ENCODE results near the gene MXRA7.

The MXRA7 gene

GRCh38 chr17:76684756-76685155, 26.0 kb downstream of the MXRA7 start:
- no peak for DNase-seq (ENCODE audit: low spot score in 2 of 2)
- no peak overlapping the region for H3K27ac Mint-ChIP-seq
- ATAC-seq, result no peak
- H3K4me3 Mint-ChIP-seq, result no peak overlapping the region
- peaks cover 26% of the 10 kb centered on the region for H3K4me1 Mint-ChIP-seq
- H3K9me3 Mint-ChIP-seq, result no peaks in the 10 kb centered on the region
- H3K36me3 Mint-ChIP-seq, result no peaks in the 10 kb centered on the region

- Mint-ChIP-seq H3K4me1 (peaks cover 26% of the 10 kb centered on the region), H3K36me3 (no peaks in the 10 kb centered on the region), H3K9me3 (no peaks in the 10 kb centered on the region), H3K4me3 (no peak overlapping the region), H3K27ac (no peak overlapping the region)
- DNase-seq (ENCODE audit: low spot score in 2 of 2), result no peak
- no peak for ATAC-seq
These were observed 26.6 kb downstream of the MXRA7 start for GRCh38 chr17:76683921-76684745.

GRCh38 chr17:76683011-76683755, 27.6 kb downstream of the MXRA7 start:
- peaks cover 20% of the 10 kb centered on the region for H3K4me1 Mint-ChIP-seq
- H3K36me3 Mint-ChIP-seq, result no peaks in the 10 kb centered on the region
- no peaks in the 10 kb centered on the region for H3K9me3 Mint-ChIP-seq
- ATAC-seq (peak; percentile 24), DNase-seq (ENCODE audit: low spot score in 2 of 2) (no peak)
- no peak overlapping the region for H3K27ac Mint-ChIP-seq
- no peak overlapping the region for H3K4me3 Mint-ChIP-seq

GRCh38 chr17:76682296-76682695, 28.5 kb downstream of the MXRA7 start:
- no peak overlapping the region for H3K27ac Mint-ChIP-seq
- no peaks in the 10 kb centered on the region for H3K36me3 Mint-ChIP-seq
- ATAC-seq (no peak), DNase-seq (ENCODE audit: low spot score in 2 of 2) (no peak)
- no peaks in the 10 kb centered on the region for H3K9me3 Mint-ChIP-seq
- H3K4me3 Mint-ChIP-seq, result peak overlapping the region; percentile 38
- peaks cover 20% of the 10 kb centered on the region for H3K4me1 Mint-ChIP-seq

- Mint-ChIP-seq H3K4me1 (peaks cover 20% of the 10 kb centered on the region), H3K9me3 (no peaks in the 10 kb centered on the region), H3K36me3 (no peaks in the 10 kb centered on the region), H3K27ac (peak overlapping the region; percentile 10), H3K4me3 (peak overlapping the region; percentile 38)
- DNase-seq (ENCODE audit: low spot score in 2 of 2) (peak; percentile 56 to 83), ATAC-seq (peak; percentile 68)
These were observed 29.3 kb downstream of the MXRA7 start for GRCh38 chr17:76681222-76682137.

- ATAC-seq (no peak), DNase-seq (ENCODE audit: low spot score in 2 of 2) (no peak)
- Mint-ChIP-seq H3K9me3 (no peaks in the 10 kb centered on the region), H3K27ac (no peak overlapping the region), H3K4me1 (peaks cover 20% of the 10 kb centered on the region), H3K4me3 (no peak overlapping the region), H3K36me3 (no peaks in the 10 kb centered on the region)
These were observed 31.5 kb downstream of the MXRA7 start for GRCh38 chr17:76679239-76679638.

- Mint-ChIP-seq H3K36me3 (no peaks in the 10 kb centered on the region), H3K4me1 (peaks cover 20% of the 10 kb centered on the region), H3K27ac (no peak overlapping the region), H3K9me3 (no peaks in the 10 kb centered on the region), H3K4me3 (no peak overlapping the region)
- ATAC-seq, result peak; percentile 73
- DNase-seq (ENCODE audit: low spot score in 2 of 2), result no peak
These were observed 32.4 kb downstream of the MXRA7 start for GRCh38 chr17:76678330-76678729.

GRCh38 chr17:76677406-76677805, 33.4 kb downstream of the MXRA7 start:
- no peak for DNase-seq (ENCODE audit: low spot score in 2 of 2)
- Mint-ChIP-seq H3K27ac (no peak overlapping the region), H3K4me1 (peaks cover 19% of the 10 kb centered on the region), H3K9me3 (no peaks in the 10 kb centered on the region), H3K36me3 (no peaks in the 10 kb centered on the region), H3K4me3 (no peak overlapping the region)
- no peak for ATAC-seq

GRCh38 chr17:76676629-76677028, 34.1 kb downstream of the MXRA7 start:
- no peaks in the 10 kb centered on the region for H3K9me3 Mint-ChIP-seq
- ATAC-seq (no peak), DNase-seq (ENCODE audit: low spot score in 2 of 2) (no peak)
- no peak overlapping the region for H3K4me3 Mint-ChIP-seq
- peaks cover 19% of the 10 kb centered on the region for H3K4me1 Mint-ChIP-seq
- H3K36me3 Mint-ChIP-seq, result peaks cover 3% of the 10 kb centered on the region
- H3K27ac Mint-ChIP-seq, result no peak overlapping the region

- Mint-ChIP-seq H3K36me3 (peaks cover 7% of the 10 kb centered on the region), H3K9me3 (no peaks in the 10 kb centered on the region), H3K27ac (no peak overlapping the region), H3K4me3 (no peak overlapping the region), H3K4me1 (peaks cover 21% of the 10 kb centered on the region)
- no peak for DNase-seq (ENCODE audit: low spot score in 2 of 2)
- ATAC-seq, result no peak
These were observed 35.1 kb downstream of the MXRA7 start for GRCh38 chr17:76675648-76676047.

- no peak overlapping the region for H3K27ac Mint-ChIP-seq
- ATAC-seq, result no peak
These were observed 36.2 kb downstream of the MXRA7 start for GRCh38 chr17:76674600-76674999.

GRCh38 chr17:76673729-76674128, 37.0 kb downstream of the MXRA7 start:
- DNase-seq (ENCODE audit: low spot score in 2 of 2) (no peak), ATAC-seq (no peak)
- peaks cover 7% of the 10 kb centered on the region for H3K36me3 Mint-ChIP-seq
- no peak overlapping the region for H3K27ac Mint-ChIP-seq
- peaks cover 24% of the 10 kb centered on the region for H3K4me1 Mint-ChIP-seq
- H3K9me3 Mint-ChIP-seq, result no peaks in the 10 kb centered on the region
- H3K4me3 Mint-ChIP-seq, result no peak overlapping the region

More at GRCh38 chr17:76674600-76674999, 36.2 kb downstream of the MXRA7 start:
- Mint-ChIP-seq H3K4me3 (no peak overlapping the region), H3K9me3 (no peaks in the 10 kb centered on the region), H3K36me3 (peaks cover 7% of the 10 kb centered on the region), H3K4me1 (peaks cover 24% of the 10 kb centered on the region)
- no peak for DNase-seq (ENCODE audit: low spot score in 2 of 2)

- peak overlapping the region; percentile 96 for H3K27ac Mint-ChIP-seq
- H3K36me3 Mint-ChIP-seq, result peaks cover 7% of the 10 kb centered on the region
- ATAC-seq, result no peak
- H3K4me1 Mint-ChIP-seq, result peaks cover 24% of the 10 kb centered on the region
- no peaks in the 10 kb centered on the region for H3K9me3 Mint-ChIP-seq
- H3K4me3 Mint-ChIP-seq, result peak overlapping the region; percentile 79
- DNase-seq (ENCODE audit: low spot score in 2 of 2), result no peak
These were observed 37.9 kb downstream of the MXRA7 start for GRCh38 chr17:76672892-76673291.

- peaks cover 7% of the 10 kb centered on the region for H3K36me3 Mint-ChIP-seq
- H3K4me3 Mint-ChIP-seq, result peak overlapping the region; percentile 79
- H3K9me3 Mint-ChIP-seq, result no peaks in the 10 kb centered on the region
- DNase-seq (ENCODE audit: low spot score in 2 of 2), result no peak
- H3K27ac Mint-ChIP-seq, result peak overlapping the region; percentile 96
- no peak for ATAC-seq
- peaks cover 24% of the 10 kb centered on the region for H3K4me1 Mint-ChIP-seq
These were observed 38.4 kb downstream of the MXRA7 start for GRCh38 chr17:76672270-76672851.

- no peak for DNase-seq (ENCODE audit: low spot score in 2 of 2)
- peaks cover 24% of the 10 kb centered on the region for H3K4me1 Mint-ChIP-seq
- peaks cover 7% of the 10 kb centered on the region for H3K36me3 Mint-ChIP-seq
- peak; percentile 1 for ATAC-seq
- peak overlapping the region; percentile 96 for H3K27ac Mint-ChIP-seq
- peak overlapping the region; percentile 79 for H3K4me3 Mint-ChIP-seq
- H3K9me3 Mint-ChIP-seq, result no peaks in the 10 kb centered on the region
These were observed 38.9 kb downstream of the MXRA7 start for GRCh38 chr17:76671912-76672262.
